IPS-18c (cell line): ENCODE measurements around the gene FRMPD1.
"Not testable (repeated sequence)": the region's sequence is repeated elsewhere in the genome, so short reads cannot be mapped to it uniquely, and the experiment has no call there.

Experiments used
- H3K4me3 ChIP-seq: 2 replicates; pipeline ENCODE4 v1.7.0; 2013; ENCODE audit warnings: low read depth, mild to moderate bottlenecking, low read length, moderate library complexity; ENCODE audit not compliant: insufficient read depth
- H3K9me3 ChIP-seq: one replicate; pipeline ENCODE4 v1.6.1; 2013; ENCODE audit warnings: mild to moderate bottlenecking, low read length, moderate library complexity; ENCODE audit not compliant: control insufficient read depth, insufficient read depth

The FRMPD1 gene, protein sequence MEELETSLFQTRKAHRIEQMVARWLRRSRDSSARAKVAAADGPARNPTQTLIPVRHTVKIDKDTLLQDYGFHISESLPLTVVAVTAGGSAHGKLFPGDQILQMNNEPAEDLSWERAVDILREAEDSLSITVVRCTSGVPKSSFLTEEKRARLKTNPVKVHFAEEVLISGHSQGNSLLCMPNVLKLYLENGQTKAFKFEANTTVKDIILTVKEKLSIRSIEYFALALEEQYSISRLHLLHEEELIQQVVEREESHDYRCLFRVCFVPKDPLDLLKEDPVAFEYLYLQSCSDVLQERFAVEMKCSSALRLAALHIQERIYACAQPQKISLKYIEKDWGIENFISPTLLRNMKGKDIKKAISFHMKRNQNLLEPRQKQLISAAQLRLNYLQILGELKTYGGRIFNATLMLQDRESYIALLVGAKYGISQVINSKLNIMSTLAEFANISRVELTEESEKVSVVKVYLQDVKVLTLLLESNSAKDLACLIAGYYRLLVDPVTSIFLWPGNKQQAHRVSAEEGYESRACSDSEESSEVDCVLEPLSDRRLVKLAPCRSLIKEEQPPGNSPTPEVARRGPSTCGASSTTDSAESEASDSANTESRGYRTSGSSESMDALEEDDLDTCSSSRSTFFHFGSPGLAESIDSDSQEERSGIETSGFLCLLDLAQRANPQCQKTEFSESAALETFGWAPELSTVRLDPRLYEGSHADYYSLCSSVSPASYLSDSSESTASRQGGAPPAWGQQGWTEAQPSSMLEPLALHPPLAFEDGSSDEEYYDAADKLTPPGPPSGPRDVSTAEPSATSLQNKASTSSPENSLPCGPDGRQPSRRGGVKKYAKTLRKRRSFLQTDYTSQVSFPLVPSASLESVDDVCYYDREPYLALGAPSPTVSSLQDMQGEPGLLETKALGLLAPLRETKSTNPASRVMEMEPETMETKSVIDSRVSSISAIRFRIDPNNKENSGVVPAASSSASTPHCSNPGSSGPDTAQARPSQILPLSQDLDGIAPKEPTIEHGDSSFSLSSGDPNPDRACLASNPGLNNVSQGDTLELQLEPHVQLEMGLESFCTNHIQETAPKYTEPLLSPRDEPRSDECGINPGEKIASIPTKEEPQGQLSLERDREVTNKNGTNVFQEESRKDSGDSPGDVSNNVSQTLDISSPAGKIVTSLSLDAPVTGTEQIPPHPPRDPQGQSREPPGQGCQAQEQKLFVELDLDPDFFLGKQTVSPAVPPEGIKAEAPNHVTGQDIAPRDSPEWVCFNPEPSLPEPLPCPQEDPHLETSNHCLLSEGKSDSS (N-terminal part only)

GRCh38 chr9:37650873-37651768 lies at the start of gene FRMPD1:
Gene FRMPD1, plus strand, starts transcription at chr9:37650954. Its CDS starts 41,688 bp downstream, at chr9:37692642.
- peak within 1 kb of the TSS; percentile 72 for H3K4me3 ChIP-seq
- peaks cover 2% of the 10 kb centered on the region for H3K9me3 ChIP-seq

DNA sequence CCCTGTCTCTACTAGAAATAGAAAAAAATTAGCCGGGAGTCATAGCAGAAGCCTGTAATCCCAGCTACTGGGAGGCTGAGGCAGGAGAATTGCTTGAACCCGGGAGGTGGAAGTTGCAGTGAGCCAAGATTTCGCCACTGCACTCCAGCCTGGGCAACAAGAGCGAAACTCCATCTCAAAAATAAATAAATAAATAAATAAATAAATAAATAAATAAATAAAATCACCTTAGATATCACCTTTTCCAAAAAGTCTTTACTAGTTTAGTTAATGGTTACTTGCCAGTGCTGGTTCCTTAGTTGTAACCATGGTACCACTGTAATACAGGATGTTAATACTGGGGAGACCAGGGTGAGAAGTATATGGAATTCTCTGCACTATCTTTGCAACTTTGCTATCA lies 48.7 kb upstream of the FRMPD1 start:
- H3K4me3 ChIP-seq, H3K9me3 ChIP-seq: not testable (repeated sequence)

DNA sequence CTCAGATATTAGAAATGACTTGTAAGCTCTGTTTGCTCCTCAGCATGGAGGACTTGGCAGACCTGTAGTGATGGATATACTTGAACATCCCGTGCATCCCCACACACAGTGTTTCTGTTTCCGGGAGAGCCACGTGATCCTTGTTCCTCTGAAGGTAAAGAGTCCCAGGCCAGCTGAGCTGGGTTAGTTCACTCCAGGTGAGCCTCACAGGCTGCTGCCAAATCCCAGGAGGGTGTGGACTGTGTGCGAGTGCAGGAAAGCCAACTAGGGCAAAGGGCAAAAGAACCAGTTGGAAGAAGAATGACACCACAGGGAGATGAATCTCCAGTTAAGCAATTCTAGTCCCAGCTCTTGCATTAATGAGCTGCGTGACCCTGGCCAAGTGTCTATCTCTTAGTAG lies 47.9 kb upstream of the FRMPD1 start:
- Histone ChIP-seq H3K4me3 (no peak overlapping the region), H3K9me3 (no peaks in the 10 kb centered on the region)

- no peaks in the 10 kb centered on the region for H3K9me3 ChIP-seq
- no peak overlapping the region for H3K4me3 ChIP-seq
Observed at GRCh38 chr9:37604296-37604695, 46.5 kb upstream of the FRMPD1 start.

DNA sequence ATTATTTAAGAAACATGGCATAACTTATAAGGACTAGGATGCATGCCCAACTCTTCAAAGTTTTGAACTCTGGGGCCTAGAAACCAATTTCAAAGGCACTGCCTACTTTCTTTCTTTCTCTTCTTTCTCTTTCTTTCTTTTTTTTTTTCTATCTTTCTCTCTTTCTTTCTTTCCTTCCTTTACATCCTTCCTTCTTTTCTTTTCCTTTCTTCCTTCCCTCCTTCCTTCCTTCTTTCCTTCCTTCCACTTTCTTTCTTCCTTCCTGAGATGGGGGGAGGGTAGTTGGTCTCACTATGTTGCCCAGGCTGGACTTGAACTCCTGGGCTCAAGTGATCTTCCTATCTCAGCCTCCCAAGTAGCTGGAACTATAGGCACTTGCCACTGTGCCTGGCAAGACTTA lies 42.5 kb upstream of the FRMPD1 start:
- H3K4me3 ChIP-seq, result no peak overlapping the region
- no peaks in the 10 kb centered on the region for H3K9me3 ChIP-seq

DNA sequence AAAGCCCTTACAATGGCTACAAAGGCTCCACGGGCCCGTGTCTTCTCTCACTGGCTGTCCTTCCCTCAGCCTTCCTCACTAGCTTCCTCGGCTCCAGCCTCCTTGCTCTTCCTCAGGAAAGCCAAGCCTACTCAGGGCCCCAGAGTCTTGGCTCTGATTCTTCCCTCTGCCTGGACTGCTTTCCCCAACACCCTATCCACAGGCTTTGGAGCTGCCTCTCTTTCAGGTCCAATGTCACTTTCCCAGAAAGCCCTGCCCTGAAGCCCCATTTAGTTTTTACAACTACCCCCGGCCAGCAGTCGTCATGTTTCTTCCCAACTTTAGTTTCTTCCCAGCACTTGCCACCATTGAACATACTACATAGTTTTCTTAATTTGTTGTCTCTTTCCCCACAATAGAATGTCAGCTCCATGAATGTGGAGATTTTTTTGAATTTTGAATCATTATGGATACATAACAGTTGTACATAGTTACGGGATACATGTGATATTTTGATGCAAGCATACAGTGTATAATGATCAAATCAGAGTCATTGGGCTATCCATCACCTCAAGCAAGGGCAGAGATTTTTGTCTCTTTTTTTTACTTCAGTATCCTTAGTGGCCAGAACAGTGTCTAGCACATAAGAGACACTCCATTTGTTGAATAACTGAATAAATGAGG lies 40.9 kb upstream of the FRMPD1 start:
- H3K9me3 ChIP-seq, result no peaks in the 10 kb centered on the region

DNA sequence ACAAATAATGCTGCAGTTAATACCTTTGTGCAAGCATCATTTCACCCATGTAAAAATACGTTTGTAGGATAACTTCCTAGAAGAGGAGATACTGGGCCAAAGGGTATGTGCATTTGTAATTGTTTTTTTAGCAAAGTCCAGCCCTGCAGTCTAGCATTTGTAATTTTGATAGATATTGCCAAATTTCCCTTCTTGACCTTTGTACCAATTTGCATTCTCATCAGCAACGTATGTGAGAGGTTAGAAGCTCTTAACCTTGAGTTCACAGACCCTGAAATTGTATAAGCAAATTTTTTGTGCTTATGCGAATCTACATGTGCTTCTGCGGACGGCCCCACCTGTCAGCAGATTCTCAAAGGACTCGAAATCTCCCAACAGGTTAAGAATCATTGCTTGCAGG lies 39.7 kb upstream of the FRMPD1 start:
- no peaks in the 10 kb centered on the region for H3K9me3 ChIP-seq
- no peak overlapping the region for H3K4me3 ChIP-seq

More for the DNA sequence above, 40.9 kb upstream of the FRMPD1 start:
- H3K4me3 ChIP-seq, result no peak overlapping the region

DNA sequence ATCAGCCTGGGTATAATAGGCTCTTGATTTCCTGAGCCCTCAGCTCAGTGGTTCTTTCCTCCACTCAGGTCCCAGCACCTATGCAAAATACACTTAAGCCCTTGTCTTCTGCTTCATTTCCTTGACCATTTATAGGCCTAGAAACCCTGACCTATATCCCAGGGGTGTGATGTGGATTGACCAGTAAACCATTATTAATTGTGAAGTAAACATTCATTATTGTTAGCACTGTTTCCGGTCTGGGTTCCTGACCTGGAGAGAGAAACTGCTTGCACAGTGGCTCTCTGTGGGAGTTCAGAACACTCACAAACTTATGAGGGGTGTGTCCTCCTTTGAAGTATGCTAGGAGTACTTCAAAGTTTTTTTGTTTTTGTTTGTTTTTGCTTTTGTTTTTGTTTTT lies 38.8 kb upstream of the FRMPD1 start:
- Histone ChIP-seq H3K9me3 (no peaks in the 10 kb centered on the region), H3K4me3 (no peak overlapping the region)

GRCh38 chr9:37617161-37617560 lies 33.6 kb upstream of the FRMPD1 start:
- Histone ChIP-seq H3K9me3 (no peaks in the 10 kb centered on the region), H3K4me3 (no peak overlapping the region)

DNA sequence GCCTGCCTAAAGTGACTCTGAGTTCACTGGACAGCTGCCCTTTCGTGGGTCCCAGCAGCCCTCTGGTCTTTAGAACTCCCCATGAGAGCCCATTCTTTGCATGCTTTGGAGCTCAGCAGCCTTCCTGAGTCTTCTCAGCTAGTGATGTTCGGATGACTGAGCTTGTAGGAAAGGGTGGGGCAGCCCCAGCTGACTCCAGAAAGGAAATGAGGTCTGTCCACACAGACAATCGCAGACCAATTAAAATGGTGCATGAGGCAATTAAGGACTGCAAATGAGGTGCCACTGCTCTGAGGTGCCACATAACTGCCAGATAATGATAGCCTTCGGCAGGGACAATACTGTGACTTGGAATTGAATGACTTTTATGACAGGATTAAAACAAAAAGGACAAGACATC lies 32.9 kb upstream of the FRMPD1 start:
- no peak overlapping the region for H3K4me3 ChIP-seq
- no peaks in the 10 kb centered on the region for H3K9me3 ChIP-seq

- H3K9me3 ChIP-seq, result no peaks in the 10 kb centered on the region
- no peak overlapping the region for H3K4me3 ChIP-seq
Observed at GRCh38 chr9:37618817-37619216, 31.9 kb upstream of the FRMPD1 start.

DNA sequence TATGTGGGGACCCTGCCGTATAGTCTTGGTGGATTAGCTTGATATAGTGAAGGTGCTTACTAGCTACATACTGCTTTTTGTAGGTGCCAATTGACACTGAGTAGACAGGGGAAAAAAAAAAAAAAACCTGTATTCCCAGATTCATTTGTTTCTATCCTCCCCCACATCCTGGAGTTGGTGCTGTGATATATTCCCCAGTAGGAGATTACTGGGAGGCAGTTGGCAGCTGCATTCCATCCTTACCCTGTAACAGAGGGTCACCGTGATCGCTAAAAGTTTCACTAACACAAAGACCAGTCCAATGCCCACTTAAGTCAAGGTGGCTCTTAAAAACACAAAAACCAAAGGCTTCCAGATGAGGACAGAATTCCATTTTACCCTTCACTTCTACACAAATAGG lies 30.9 kb upstream of the FRMPD1 start:
- no peak overlapping the region for H3K4me3 ChIP-seq
- no peaks in the 10 kb centered on the region for H3K9me3 ChIP-seq

DNA sequence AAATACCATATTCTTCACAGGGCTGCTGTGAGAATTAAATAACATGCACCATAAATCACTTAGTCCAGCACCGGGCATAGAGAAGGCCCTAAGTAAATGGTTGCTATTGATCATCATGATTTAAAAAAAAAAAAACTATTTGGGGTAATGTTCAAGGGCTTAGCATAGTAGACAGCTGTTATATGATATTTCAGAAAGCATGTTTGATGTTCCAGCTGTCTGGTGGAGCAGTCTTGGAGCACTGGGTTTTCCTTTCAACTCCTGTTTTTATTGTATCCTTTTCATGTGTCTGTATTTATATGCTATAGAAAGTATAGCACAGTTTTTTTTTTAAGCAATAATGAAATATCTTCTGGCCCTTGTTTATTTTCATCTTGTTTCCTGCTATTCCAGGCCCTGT lies 30.4 kb upstream of the FRMPD1 start:
- no peaks in the 10 kb centered on the region for H3K9me3 ChIP-seq
- no peak overlapping the region for H3K4me3 ChIP-seq

GRCh38 chr9:37621273-37622121 lies 29.3 kb upstream of the FRMPD1 start:
- no peaks in the 10 kb centered on the region for H3K9me3 ChIP-seq
- no peak overlapping the region for H3K4me3 ChIP-seq

GRCh38 chr9:37622462-37622861 lies 28.3 kb upstream of the FRMPD1 start:
- Histone ChIP-seq H3K4me3 (no peak overlapping the region), H3K9me3 (no peaks in the 10 kb centered on the region)
